Inflammatory macrophage treated with lipopolysaccharide for 4 hours (primary cell): ENCODE results near the gene ADARB2.
"Not testable (repeated sequence)": the region's sequence is repeated elsewhere in the genome, so short reads cannot be mapped to it uniquely, and the experiment has no call there.

Source experiments
- DNase-seq: peaks from one replicate; pipeline ENCODE4 v3.0.0-alpha.2; 2020

The ADARB2 gene

GRCh38 chr10:1476455-1476803 is 260.9 kb downstream of the ADARB2 start:
- DNase-seq = no peak

- no peak for DNase-seq
Measured at GRCh38 chr10:1475771-1476454, 261.4 kb downstream of the ADARB2 start.

- no peak for DNase-seq
Measured at GRCh38 chr10:1475098-1475591, 262.2 kb downstream of the ADARB2 start.

DNA sequence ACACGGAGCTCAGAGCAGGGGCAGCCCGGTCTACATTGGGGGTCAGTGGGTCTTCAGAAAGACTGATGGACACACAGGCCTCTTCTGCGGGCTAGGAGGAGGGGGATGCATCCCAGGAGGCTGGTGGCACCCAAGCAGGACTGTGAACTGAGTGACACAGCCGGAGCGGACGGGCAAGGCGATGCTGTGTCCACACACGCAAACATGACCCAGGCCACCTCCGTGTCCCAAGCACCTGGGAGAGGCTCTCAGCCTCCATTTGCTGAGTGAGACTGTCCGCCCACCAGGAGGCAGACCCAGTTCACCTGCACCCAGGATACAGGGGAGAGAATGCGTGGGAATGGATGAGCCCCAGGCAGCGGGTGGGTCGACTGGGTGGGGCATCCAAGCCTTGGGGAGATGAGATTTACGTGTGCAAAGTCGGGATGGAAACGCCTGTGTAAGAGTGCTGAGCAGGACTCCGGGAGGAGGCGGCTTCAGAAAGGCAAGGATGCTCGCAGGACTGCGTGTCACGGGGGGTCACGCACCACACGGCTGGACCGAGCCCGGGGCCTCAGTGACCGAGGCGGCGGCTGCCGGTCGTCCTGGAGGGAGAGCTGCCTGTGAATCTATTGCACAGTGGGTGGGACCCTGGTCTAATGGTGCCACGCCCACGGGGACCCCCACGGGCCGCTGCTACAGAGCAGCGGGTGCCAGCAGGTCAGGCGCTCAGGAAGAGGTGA is 262.8 kb downstream of the ADARB2 start:
- no peak for DNase-seq

DNA sequence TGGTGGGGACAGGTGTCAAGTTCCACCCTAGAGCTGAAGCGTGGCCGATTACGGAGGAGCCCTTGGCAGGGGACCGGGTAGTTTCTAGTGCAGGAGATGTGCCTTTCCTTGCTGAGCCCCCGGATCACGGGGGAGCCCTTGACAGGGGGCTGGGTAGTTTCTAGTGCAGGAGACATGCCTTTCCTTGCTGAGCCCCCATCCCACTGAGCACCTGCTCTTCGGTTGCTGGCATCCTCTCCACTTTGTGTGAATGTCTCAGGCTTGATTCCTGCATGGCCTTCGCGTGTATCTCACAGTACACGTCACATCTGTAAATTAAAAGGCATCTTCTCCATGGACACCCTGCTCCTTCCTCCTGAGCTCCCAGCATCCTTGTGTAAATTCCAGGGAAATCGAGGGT is 263.5 kb downstream of the ADARB2 start:
- no peak for DNase-seq

GRCh38 chr10:1472178-1472958 is 265.0 kb downstream of the ADARB2 start:
- no peak for DNase-seq

DNA sequence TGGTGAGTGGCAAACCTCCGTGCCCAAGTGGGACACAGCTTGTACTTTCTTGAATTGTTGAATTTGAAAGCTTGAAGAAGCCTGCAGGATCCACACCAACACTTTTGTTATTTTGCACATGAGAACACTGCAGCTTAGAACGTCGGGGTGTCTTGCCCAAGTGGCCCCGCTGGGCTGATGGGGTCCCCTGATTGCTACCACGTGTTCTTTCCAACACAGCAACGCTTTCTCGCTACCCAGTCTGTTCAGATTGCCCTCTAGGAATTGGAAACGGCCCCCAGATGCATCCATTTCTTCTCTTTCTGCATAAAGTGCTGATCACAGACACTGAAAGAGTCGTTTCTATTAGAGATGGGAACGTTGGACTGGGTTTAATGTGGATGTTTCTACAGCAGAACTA is 268.5 kb downstream of the ADARB2 start:
- no peak for DNase-seq

- no peak for DNase-seq
Measured at GRCh38 chr10:1467334-1468076, 269.8 kb downstream of the ADARB2 start.

- DNase-seq = no peak
Measured at GRCh38 chr10:1465993-1466764, 271.1 kb downstream of the ADARB2 start.

- DNase-seq = no peak
Measured at GRCh38 chr10:1465418-1465911, 271.9 kb downstream of the ADARB2 start.

DNA sequence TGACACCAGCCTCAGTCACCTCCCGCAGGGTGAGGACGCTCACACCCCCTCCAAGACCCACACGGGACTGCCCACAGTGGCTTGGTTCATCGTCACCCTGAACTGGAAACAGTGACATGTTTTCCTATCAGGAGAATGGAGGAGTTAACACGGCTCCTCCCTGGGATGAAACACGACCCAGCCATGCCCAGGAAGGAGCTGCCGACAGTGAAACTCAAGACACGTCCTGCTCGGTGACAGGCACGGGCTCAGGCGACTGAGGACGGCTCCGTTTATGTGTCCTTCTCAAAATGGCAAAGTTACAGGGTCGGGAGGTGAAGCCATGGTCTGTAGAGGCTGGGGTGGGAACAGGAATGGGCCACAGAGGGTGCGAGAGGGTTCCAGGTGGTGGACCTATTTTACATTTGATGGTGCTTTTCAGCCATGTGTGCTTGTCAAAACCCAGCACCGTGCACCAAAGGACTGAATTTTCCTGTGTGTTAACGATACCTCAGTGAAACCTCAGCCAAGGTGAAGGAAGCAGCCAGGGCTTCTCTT is 272.4 kb downstream of the ADARB2 start:
- DNase-seq = no peak

- DNase-seq = not testable (repeated sequence)
Measured at GRCh38 chr10:1463971-1464370, 273.4 kb downstream of the ADARB2 start.

DNA sequence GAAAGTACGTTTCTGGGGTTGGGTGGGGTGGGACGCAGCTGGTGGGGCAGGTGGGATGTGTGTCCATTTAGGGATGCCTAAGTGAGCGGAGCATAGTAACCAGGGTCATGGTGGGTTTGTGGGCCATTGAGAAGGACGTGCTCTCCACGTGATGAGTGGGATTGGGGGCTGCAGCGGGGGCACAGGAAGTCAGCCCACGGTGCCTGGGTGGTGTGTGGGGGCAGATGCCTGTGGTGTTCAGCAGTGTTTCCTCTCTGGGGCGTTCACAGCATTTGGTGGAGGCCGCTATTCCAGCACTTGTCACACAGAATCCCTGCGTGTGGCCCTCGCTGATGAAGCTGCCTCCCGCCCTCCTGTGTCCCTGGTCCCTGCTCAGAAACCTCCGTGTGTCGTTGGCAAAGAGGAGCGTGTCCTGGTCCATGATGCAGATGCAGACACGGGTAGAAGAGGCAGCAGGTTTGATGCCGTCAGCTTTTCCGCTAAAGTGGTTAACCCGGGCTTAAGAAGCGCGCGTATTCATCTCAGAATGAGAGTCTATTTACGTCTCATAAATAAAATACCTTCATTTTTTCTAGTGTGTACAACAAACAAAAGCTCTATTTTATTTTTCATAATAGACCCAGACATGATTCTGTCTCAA is 274.2 kb downstream of the ADARB2 start:
- no peak for DNase-seq

GRCh38 chr10:1462521-1462920 is 274.8 kb downstream of the ADARB2 start:
- DNase-seq = no peak

DNA sequence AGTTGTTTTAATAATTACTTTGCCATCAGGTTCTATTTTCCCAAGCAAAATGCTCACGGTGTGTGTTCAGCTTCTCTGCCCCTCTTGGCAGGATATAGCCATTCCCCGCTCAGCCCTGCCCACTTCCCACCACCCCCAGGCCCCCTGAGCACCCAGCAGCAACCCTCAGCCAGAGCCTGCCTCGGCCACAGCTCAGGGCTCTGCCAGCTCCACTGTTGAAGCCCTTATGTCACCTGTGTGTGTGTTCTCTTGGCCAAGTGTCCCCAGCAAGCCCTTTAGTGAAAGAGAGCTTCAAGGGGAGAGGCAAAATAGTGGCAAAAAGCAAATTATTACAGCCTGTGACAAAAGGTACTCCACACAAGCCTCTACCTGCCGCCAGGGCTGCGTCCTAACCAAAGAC is 275.3 kb downstream of the ADARB2 start:
- DNase-seq = no peak

DNA sequence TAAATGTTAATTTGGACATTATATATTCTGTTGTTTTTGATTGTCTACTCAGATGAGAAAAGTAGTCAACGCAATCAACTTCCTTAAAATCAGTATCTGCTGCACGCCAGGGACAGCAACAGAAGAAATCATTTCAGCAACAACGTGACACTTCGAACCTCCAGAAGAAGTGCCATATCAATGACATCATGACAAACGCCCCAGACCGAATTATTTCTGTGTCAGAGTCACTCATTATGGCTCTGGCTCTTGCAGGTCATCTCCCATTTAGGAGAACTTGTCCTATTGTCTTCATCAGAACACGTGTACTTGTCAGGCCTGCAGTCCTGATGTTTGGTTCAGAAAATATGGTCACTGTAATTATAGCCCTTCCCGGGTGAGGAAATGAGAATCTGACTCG is 276.3 kb downstream of the ADARB2 start:
- DNase-seq = no peak

GRCh38 chr10:1459664-1460063 is 277.7 kb downstream of the ADARB2 start:
- DNase-seq = not testable (repeated sequence)

GRCh38 chr10:1454951-1455350 is 282.4 kb downstream of the ADARB2 start:
- no peak for DNase-seq

DNA sequence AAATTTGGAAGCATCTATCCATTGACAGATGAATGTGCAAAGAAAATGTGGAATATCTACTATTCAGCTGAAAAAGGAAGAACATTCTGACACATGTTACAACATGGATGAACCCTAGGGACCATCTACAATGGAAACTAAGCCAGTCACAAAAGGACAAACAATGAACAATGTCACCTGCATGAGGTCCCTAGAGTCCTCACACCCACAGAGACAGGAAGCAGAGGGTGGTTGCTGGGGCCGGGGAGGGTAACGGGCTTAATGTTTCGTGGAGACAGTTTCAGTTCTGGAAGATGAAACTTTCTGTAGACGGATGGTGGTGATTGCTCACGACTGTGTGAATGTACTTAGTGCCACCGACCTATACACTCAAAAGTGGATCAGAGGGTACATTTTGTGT is 282.9 kb downstream of the ADARB2 start:
- DNase-seq = no peak

- no peak for DNase-seq
Measured at GRCh38 chr10:1452777-1453176, 284.5 kb downstream of the ADARB2 start.

DNA sequence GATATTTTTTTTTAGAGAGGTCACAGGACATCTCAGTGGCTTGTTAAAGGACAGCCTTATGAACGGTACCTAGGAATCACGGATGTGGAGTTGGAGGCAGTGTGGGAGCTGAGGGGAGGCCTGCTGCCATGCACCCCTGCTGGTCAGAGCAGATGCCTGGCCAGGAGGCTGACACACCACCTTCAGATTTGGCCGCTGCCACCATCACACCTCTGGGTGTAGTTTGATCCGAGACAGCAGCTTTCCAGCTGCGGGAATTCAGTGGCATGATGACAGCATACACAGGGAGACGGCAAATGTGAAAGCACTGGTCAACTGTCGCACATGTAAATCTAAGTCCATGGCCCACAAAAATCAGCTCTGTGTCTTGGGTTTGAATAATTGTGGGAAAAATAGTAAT is 285.4 kb downstream of the ADARB2 start:
- DNase-seq = no peak
